Endothelial cell of umbilical vein (primary cell): ENCODE measurements around the gene RPS18. TPM values are rescaled to one million over a fixed set of nuclear protein-coding genes. Genes with fewer than 3 reads are reported as not detected.
A peak's percentile ranks its signal among the peaks of the same experiment; 100 is the strongest.

Experiments used
- BruUV-seq: library from RNA; stranded (reverse); fragments of 400-500 nt; replicated peaks from 2 replicates; lab custom pipeline; 2021; lab: Mats Ljungman, UMichigan
- CTCF ChIA-PET: fragments of 300-600, 350-600 bp; sonication (Branson Sonifier 250); formaldehyde crosslinking; loops from one replicate; lab custom pipeline; 2021; ENCODE audit warnings: antibody characterized with exemption, inconsistent platforms; lab: Charles Lee
- POLR2A ChIA-PET: fragments of 300-600, 350-600 bp; sonication (Branson Sonifier 250); formaldehyde crosslinking; loops from one replicate; lab custom pipeline; 2021; ENCODE audit warnings: antibody characterized with exemption, inconsistent platforms; lab: Charles Lee
- DNase-seq: peaks from one replicate; pipeline ENCODE4 v3.0.0-alpha.2; 2011; ENCODE audit warnings: low read depth, low spot score
- FAIRE-seq: peaks from 2 replicates; lab custom pipeline; 2011; peaks lifted over from hg19 to GRCh38; lab: Jason Lieb, UNC
- H2AFZ ChIP-seq: 2 replicates; pipeline ENCODE4 v1.6.0; 2012; ENCODE audit warnings: low read depth, low read length, control low read depth, inconsistent platforms
- H3K27ac ChIP-seq: 2 replicates; pipeline ENCODE4 v1.5.1; 2011; ENCODE audit warnings: low read depth, mild to moderate bottlenecking, control low read depth, low read length, moderate library complexity; ENCODE audit not compliant: insufficient read depth
- H3K27me3 ChIP-seq, 2 experiments: 2 replicates each; pipeline versions ENCODE4 v1.6.0 to v1.6.1; 2011; ENCODE audit warnings: low read length in 2 of 2, mixed read lengths in 1 of 2; ENCODE audit not compliant: control insufficient read depth in 2 of 2, insufficient read depth in 2 of 2
- H3K36me3 ChIP-seq, 2 experiments: 2 replicates in 1 of 2; 3 replicates in 1 of 2; pipeline ENCODE4 v1.5.1; 2011; ENCODE audit warnings: low read length in 2 of 2, mild to moderate bottlenecking in 1 of 2, moderate library complexity in 1 of 2; ENCODE audit not compliant: control insufficient read depth in 2 of 2, insufficient read depth in 2 of 2; ENCODE audit errors: extremely low read depth in 1 of 2
- H3K4me1 ChIP-seq: 3 replicates; pipeline ENCODE4 v1.5.1; 2011; ENCODE audit warnings: mild to moderate bottlenecking, low read length; ENCODE audit not compliant: control insufficient read depth, insufficient read depth; ENCODE audit errors: extremely low read depth
- H3K4me2 ChIP-seq: 2 replicates; pipeline ENCODE4 v1.6.1; 2011; ENCODE audit warnings: low read length, control low read depth, mixed read lengths; ENCODE audit not compliant: insufficient read depth
- H3K4me3 ChIP-seq, 3 experiments: fragments of 200-600 bp in 1 of 3; sonication (generic), shearing (Covaris generic) in 1 of 3; replicated peaks in 1 of 3; 2 replicates each; pipeline ENCODE4 v1.5.1; 2011 to 2016; ENCODE audit warnings: control low read depth in 3 of 3, low read length in 3 of 3, mild to moderate bottlenecking in 2 of 3, inconsistent platforms in 1 of 3, low read depth in 1 of 3, moderate library complexity in 1 of 3; ENCODE audit not compliant: insufficient read depth in 1 of 3
- H3K79me2 ChIP-seq: 2 replicates; pipeline ENCODE4 v1.6.0; 2012; ENCODE audit warnings: low read length, inconsistent platforms; ENCODE audit not compliant: control insufficient read depth, insufficient read depth
- H3K9ac ChIP-seq: replicated peaks from 2 replicates; pipeline ENCODE3; 2011; ENCODE audit warnings: low read length, control low read depth; ENCODE audit not compliant: insufficient read depth; ENCODE audit errors: extremely low read depth
- H3K9me1 ChIP-seq: replicated peaks from 3 replicates; pipeline ENCODE4 v1.6.0; 2011; ENCODE audit warnings: mild to moderate bottlenecking, low read length; ENCODE audit not compliant: control insufficient read depth, insufficient read depth; ENCODE audit errors: extremely low read depth
- H3K9me3 ChIP-seq: replicated peaks from 2 replicates; pipeline ENCODE4 v1.5.1; 2012; ENCODE audit warnings: low read length, inconsistent platforms; ENCODE audit not compliant: control insufficient read depth, insufficient read depth
- H4K20me1 ChIP-seq: replicated peaks from 2 replicates; pipeline ENCODE3; 2011; ENCODE audit warnings: mild to moderate bottlenecking, low read length; ENCODE audit not compliant: control insufficient read depth, insufficient read depth; ENCODE audit errors: extremely low read depth
- EZH2 ChIP-seq: IDR thresholded peaks from 2 replicates; pipeline ENCODE4 v1.6.1; 2012; ENCODE audit warnings: borderline replicate concordance, low read depth, mild to moderate bottlenecking, moderate library complexity, low read length, inconsistent platforms; ENCODE audit not compliant: severe bottlenecking
- FOS ChIP-seq: IDR thresholded peaks from 2 replicates; pipeline ENCODE4 v1.6.1; 2011; ENCODE audit warnings: mild to moderate bottlenecking, low read length, moderate library complexity, borderline replicate concordance; ENCODE audit not compliant: insufficient read depth
- GATA2 ChIP-seq: IDR thresholded peaks from 2 replicates; pipeline ENCODE4 v1.7.0; 2011; ENCODE audit warnings: low read depth, mild to moderate bottlenecking, moderate library complexity, mixed read lengths, low read length; ENCODE audit not compliant: insufficient read length, insufficient read depth
- JUN ChIP-seq: IDR thresholded peaks from 2 replicates; pipeline ENCODE4 v1.6.1; 2011; ENCODE audit warnings: borderline replicate concordance, low read depth; ENCODE audit not compliant: insufficient read length, insufficient read depth
- MYC ChIP-seq: IDR thresholded peaks from one replicate; pipeline ENCODE4 v1.6.1; 2011; ENCODE audit warnings: mild to moderate bottlenecking, low read depth, low read length
- POLR2A ChIP-seq: IDR thresholded peaks from 2 replicates; pipeline ENCODE4 v1.6.1; 2012; ENCODE audit warnings: low read depth, mild to moderate bottlenecking, control low read depth, low read length
- POLR2AphosphoS5 ChIP-seq: IDR thresholded peaks from 2 replicates; pipeline ENCODE4 v1.6.1; 2012; ENCODE audit warnings: low read depth, mild to moderate bottlenecking, control low read depth, low read length, moderate library complexity; ENCODE audit not compliant: insufficient read depth
- dilution Hi-C: fragments of 300-500 bp; cut with MboI; formaldehyde crosslinking; loops from one replicate; pipeline ENCODE4 v1.15.0; 2019; ENCODE audit warnings: low sequenced_read_pairs; ENCODE audit not compliant: extremely low pct_ligation_motif_present
- intact Hi-C: fragments of 100-400 bp; cut with micrococcal nuclease; formaldehyde crosslinking; loops from one replicate; pipeline ENCODE4 v1.10.0; 2022
- polyA plus RNA-seq, 4 experiments: library from polyadenylated mRNA; depleted of rRNA in 3 of 4; stranded (reverse) in 3 of 4; unstranded in 1 of 4; fragments of >200 nt; gene quantifications; 2 replicates each; pipeline versions ENCODE4 v1.2.1 to v1.2.3, GENCODE V29; 2011 to 2012; ENCODE audit warnings: missing spikeins in 1 of 4
- total RNA-seq: library from RNA; stranded (reverse); gene quantifications from 2 replicates; pipeline ENCODE4 v1.2.3, GENCODE V29; 2021
- TF ChIP-seq, protein P1 (sequence below): IDR thresholded peaks from 2 replicates; pipeline ENCODE4 v1.6.1; 2011; ENCODE audit not compliant: insufficient read depth, insufficient read length
- TF ChIP-seq, protein P2 (sequence below), 2 donors: IDR thresholded peaks; 1 replicate in 1 of 2; 2 replicates in 1 of 2; pipeline ENCODE4 v1.5.1; 2011; ENCODE audit warnings: low read length in 2 of 2, mild to moderate bottlenecking in 2 of 2, moderate library complexity in 2 of 2, control low read depth in 1 of 2, inconsistent platforms in 1 of 2, low read depth in 1 of 2; ENCODE audit not compliant: insufficient read depth in 1 of 2; ENCODE audit errors: extremely low read depth in 1 of 2

Gene RPS18
- total and polyA plus RNA-seq, 2 donors (not counting 3 experiments of a cell fraction or from before 2014, with no cell fraction given), result 2,336 to 5,541 TPM

DNA sequence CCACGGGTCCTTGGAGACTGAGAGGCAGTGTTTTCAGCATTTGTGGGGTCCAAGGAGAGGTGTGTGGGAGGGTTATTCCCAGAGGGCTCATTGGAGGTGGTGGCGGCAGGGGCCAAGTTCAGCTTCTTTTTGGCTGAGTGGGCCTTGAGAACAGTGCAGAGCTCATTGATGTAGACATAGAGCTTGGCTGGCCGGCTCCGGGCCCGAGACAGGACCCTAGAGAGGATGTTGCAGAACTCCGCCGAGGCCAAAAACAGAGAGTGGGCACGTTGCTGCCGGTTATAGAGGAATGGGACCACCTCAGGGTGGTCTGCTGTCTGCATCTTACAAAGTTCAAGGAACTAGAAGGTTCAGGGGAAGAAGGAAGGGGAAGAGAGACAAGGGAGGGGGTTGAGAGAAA, 49.4 kb downstream of the RPS18 start:
- no peaks in the 10 kb centered on the region for H3K9me3 ChIP-seq
- dilution Hi-C loops (no loop called here), intact Hi-C loops (no loop called here)
- peaks cover 53% of the 10 kb centered on the region for H3K4me1 ChIP-seq
- FAIRE-seq, result no peak
- TF ChIP-seq, protein P1, sequence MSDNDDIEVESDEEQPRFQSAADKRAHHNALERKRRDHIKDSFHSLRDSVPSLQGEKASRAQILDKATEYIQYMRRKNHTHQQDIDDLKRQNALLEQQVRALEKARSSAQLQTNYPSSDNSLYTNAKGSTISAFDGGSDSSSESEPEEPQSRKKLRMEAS, result no peak
- TF ChIP-seq JUN, result no peak
- TF ChIP-seq FOS, result no peak
- no peak for TF ChIP-seq MYC
- no peak for TF ChIP-seq GATA2
- TF ChIP-seq, protein P2, sequence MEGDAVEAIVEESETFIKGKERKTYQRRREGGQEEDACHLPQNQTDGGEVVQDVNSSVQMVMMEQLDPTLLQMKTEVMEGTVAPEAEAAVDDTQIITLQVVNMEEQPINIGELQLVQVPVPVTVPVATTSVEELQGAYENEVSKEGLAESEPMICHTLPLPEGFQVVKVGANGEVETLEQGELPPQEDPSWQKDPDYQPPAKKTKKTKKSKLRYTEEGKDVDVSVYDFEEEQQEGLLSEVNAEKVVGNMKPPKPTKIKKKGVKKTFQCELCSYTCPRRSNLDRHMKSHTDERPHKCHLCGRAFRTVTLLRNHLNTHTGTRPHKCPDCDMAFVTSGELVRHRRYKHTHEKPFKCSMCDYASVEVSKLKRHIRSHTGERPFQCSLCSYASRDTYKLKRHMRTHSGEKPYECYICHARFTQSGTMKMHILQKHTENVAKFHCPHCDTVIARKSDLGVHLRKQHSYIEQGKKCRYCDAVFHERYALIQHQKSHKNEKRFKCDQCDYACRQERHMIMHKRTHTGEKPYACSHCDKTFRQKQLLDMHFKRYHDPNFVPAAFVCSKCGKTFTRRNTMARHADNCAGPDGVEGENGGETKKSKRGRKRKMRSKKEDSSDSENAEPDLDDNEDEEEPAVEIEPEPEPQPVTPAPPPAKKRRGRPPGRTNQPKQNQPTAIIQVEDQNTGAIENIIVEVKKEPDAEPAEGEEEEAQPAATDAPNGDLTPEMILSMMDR (IDR thresholded peaks at IDR 0.05; ENCODE audit: extremely low read depth in 1 of 2, insufficient read depth in 1 of 2, low read depth in 1 of 2, low read length in 2 of 2), result no peak
- no peak for TF ChIP-seq POLR2AphosphoS5
- no peak for TF ChIP-seq POLR2A
- no peak for TF ChIP-seq EZH2
- POLR2A ChIA-PET, result no interaction called here
- no peak overlapping the region for H3K9ac ChIP-seq
- peaks cover 37% of the 10 kb centered on the region for H3K79me2 ChIP-seq
- no peaks in the 10 kb centered on the region for H4K20me1 ChIP-seq
- H3K4me3 ChIP-seq, result no peak overlapping the region
- no peak overlapping the region for H2AFZ ChIP-seq
- H3K36me3 ChIP-seq, result peaks cover 5 to 22% of the 10 kb centered on the region in 2 experiments
- DNase-seq, result no peak
- TSS peak; percentile 16 for BruUV-seq
- H3K4me2 ChIP-seq, result peak overlapping the region; percentile 54
- CTCF ChIA-PET, result no interaction called here
- H3K27ac ChIP-seq, result peak overlapping the region; percentile 76
- H3K27me3 ChIP-seq, result no peaks in the 10 kb centered on the region
- H3K9me1 ChIP-seq, result no peaks in the 10 kb centered on the region
